HG03280 (cell line): Measurements from ENCODE around the gene ARL2.
"Not testable (repeated sequence)": the region's sequence is repeated elsewhere in the genome, so short reads cannot be mapped to it uniquely, and the experiment has no call there.

Source experiments
- ATAC-seq: cut with Tn5 transposase; IDR thresholded peaks from one replicate; pipeline ENCODE4 v1.9.1; 2021; ENCODE audit warnings: mild to moderate bottlenecking, moderate library complexity; ENCODE audit not compliant: unreplicated experiment

ARL2 gene

DNA sequence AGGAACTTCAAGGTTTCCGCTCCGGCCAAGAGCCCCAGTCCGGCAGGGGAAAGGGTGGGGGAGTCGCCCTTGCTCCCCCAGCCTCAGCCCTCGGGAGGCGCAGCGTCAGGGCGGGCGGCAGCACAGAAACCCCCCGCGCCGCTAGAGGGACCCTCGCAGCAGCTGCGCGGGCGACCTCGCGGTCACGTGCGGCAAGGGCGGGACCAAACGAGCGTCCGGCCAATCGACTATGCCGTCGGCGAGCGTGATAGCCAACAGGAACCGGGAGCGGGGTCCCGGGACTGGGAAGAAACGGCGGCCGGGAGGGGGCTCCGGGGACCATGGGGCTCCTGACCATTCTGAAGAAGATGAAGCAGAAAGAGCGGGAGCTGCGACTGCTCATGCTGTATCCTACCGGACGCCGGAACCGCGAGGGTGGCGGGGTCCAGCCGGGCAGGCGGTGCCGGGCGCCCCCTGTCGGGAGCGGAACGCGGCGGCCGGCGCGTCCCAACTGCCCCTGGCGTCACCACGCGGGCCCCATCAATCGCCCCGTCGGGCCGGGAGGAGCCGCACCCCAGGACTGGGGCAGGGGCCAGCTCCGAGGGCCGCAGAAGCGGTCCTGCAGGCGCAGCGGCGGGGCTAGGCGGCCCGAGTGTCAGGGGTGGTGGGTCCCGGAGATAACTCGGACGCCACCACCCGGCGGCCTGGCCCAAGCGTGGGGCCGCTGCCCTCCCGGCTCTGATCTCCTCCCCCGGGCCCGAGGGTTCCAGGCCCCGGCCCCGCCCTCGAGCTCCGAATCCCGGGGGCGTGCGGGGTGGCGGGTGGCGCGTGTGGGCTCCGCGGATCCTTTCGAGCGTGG lies at the start of gene ARL2:
TSS of gene ARL2 (plus strand) at position 273 of the 838 bp plus-strand sequence. CDS start at position 321, 48 bp downstream.
- peak; percentile 73 for ATAC-seq

DNA sequence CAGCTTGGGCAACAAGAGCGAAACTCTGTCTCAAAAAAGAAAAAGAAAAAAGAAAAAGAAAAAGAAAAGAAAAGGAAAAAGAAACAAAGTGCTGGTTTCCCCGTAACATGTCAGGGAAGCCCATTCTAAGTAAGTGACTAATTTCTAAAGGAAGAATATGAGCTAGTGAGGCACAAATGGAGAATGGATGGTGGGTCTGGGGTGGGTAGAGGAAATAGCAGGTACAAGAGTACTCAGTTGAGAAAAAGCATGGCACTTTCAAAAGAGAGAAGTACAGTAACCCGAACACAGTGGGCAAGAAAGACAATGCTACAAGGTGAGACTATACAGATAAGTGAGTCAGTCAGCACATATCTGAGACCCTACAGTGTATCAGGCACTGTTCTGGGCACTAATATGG lies 46.6 kb upstream of the ARL2 start:
- ATAC-seq, result no peak

DNA sequence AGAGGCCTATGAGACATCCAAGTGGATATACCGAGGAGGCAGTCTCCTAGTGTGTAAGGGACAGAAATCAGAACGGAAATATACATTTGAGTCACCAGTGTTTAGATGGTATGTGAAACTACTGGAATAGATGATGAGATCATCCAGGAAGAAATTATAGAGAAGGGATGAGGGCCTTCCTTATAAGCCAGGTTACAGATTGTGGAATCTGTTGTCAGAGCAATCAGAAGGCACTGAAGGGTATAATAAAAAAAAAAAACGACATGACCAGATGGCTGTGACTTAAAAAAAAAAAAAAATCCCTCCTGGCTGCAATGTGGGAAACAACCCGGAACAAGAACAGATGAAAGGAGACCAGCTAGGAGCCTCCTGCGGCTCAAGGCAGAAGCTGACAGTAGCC lies 44.8 kb upstream of the ARL2 start:
- ATAC-seq, result no peak

DNA sequence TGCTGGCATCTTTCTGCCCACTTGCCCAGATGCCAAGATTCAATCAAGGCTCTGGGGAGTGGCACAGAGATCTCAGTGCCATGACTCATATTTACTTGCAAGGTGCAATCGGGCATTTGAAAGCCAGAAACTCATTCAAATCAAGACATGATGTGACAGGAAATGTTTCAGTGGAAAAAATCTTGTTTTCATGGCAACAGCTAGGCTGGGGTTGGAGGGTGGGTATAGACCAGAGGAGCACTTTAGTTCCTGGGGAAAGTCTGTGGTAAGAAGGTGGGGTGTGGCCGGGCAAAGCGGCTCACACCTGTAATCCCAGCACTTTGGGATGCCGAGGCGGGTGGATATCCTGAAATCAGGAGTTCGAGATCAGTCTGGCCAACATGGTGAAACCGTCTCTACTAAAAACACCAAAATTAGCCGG lies 43.2 kb upstream of the ARL2 start:
- no peak for ATAC-seq

DNA sequence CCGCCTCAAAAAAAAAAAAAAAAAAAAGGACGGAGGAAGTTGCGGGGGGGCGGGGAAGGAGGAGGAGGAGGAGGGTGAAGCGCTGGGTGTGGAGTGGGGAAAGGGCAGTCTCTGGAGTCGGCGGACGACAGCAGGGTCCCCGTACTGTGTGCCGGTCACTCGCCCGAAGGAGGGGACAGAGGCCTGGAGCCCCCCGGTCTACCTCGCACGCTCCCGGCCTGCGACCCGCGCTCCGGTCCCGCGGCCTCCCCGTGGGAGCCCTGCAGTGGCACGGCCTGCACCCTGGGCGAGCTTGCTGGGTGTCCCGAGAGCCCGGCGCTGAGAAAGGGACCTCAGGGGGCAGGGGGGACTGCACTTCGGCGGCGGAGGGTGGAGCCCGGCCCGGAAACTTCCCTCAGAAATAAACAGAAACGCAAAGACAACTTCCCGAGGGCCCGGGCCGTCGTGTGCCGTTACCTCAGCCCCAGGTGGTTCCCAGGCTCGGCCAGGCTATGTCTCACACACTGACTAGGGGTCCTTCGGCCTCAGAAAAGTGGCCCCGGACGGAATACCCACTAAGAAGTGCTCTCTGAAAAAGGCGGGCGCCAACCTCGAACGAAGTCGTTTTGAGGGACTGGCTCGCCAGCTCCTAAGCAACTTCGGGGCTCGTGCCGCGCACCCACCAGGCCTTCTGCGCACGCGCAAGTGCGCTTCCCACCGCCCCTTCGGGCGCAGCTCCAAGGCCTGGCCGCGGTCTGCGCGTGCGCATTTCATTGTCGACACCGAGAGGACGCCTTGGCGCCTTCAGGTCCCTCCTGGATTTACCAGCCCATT lies 42.3 kb upstream of the ARL2 start, which contains the start of gene MAJIN:
TSS of gene MAJIN (minus strand) at position 688 of the 813 bp plus-strand sequence. CDS start 12,703 bp downstream, outside the sequence.
- no peak for ATAC-seq

DNA sequence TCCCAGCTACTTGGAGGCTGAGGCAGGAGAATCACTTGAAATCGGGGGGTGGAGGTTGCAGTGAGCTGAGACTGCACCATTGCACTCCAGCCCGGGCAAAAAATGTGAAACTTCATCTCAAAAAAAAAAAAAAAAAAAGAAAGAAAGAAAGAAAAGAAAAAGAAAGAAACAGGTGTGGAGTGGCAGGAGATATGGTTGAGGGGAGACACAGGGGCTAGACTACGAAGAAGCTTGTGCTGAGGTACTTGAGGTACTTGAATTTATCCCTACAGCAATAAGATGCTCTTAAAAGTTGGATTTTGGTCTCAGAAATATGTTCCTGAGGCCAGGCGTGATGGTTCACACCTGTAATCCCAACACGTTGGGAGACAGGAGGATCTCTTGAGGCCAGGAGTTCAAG lies 39.8 kb upstream of the ARL2 start:
- no peak for ATAC-seq

DNA sequence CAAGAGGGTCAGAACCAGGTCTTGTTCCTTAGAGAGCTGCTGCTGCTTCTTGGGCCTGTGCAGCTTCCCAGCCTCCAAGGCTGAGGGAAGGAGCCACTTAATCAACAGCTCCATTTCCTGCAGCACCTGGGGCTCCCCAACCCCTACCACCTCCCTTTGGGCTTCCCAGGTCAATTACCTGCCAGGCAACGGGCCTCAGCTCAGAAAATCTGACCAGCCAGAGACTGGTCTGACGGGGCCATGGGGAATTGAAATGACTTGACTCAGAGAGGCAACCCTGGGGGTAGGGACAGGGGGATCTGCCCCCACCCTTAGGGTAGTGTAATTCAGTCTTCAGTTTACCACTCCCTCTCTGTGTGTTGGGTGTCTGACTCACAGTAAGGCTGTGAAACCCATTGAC lies 37.3 kb upstream of the ARL2 start:
- ATAC-seq, result no peak

DNA sequence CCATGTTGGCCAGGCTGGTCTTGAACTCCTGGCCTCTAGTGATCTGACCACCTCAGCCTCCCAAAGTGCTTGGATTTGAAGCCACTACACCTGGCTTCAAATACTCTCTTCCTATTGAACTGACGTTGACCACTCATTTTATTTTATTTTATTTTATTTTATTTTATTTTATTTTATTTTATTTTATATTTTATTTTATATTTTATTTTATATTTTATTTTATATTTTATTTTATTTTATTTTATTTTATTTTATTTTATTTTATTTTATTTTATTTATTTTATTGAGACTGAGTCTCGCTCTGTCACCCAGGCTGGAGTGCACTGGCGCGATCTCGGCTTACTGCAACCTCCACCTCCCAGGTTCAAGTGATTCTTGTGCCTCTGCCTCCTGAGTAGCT lies 30.6 kb upstream of the ARL2 start:
- ATAC-seq, result not testable (repeated sequence)

DNA sequence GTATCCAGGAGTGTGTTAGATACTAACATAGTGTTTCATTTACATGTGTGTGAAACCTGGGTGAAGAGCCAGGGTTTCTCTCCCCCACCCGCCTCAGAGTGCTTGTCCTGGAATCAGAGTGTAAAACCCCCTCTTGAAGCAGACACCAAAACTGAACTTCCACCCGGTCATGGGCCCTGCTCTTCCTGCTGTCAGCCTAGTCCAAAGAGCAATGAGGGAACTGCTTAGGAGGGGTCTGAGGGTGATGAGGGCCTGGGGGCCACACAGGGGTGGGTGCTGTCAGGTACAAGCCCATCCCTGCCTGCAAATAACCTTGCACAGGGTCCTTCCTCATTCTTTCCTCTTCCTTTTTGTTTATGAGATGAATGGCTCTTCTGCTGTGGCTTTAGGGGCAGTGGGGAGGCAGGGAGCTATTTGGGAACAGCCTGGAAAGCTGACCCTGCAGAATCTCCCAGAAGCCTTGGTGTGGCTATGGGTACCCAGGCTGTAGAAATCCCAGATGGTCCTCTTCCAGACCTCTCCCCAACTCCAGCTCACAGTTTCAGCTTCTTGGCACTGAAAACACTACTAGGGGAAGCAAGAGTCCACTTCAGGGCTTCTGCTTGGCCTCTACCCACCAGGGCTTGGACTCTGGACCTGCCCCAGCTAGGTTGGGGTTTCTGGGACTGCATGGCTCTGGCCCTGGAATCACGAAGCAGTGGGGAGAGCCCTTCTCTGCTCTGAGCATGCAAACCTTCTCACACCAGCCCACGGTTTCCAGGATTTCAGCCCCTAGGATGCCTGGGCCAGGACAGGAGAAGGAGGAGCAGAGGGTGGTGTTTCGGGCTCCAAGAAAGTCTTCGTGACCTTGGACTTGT lies 25.7 kb upstream of the ARL2 start:
- ATAC-seq, result no peak

DNA sequence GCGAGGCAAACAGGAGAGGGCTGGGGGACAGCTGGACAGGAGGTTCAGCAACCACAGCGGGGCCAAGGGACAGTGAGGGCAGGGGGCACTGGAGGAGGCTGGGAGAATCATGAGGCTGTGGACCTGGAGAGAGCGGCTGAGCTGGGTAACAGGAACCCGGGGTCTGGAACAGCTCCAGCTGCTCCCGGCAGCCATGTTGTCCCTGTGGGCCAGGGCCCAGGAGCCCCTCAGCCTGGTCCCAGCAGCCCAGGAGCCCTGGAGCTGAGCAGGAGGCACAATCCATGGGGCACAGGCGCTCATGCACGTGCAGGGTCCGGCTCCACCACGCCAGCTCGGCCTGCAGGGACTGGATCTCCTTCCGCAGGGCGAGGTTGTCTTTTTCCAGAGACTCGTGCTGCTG lies 24.5 kb upstream of the ARL2 start:
- ATAC-seq, result no peak

DNA sequence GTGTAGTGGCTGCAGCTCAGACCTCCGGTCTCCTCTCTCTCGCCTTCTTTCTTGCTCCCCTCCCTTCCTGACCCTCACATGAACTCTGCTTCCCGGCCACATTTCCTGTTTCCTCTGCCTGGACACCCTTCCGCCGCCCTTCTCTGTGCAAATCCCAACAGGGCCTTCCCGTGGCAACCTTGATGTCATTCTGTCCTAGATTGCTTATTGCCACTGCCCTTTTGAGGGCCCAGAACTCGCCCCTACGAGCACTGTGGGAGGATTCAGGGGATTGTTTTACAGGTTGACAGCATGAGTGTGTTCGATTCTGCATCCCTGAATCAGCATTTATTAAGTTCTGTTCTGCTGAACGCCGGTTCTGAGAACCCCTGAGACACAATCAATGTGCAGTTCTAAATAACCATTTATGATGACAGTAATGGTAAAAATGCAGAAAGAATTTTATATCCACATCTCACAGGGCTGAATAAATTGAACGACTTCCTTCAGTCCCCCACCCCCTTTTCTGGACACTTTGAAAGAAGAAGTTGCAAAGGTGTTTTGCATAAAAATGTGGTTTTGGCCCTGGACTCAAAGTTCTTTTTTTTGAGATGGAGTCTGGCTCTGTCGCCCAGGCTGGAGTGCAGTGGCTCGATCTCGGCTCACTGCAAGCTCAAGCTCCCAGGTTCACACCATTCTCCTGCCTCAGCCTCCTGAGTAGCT lies 23.6 kb upstream of the ARL2 start:
- ATAC-seq, result no peak

DNA sequence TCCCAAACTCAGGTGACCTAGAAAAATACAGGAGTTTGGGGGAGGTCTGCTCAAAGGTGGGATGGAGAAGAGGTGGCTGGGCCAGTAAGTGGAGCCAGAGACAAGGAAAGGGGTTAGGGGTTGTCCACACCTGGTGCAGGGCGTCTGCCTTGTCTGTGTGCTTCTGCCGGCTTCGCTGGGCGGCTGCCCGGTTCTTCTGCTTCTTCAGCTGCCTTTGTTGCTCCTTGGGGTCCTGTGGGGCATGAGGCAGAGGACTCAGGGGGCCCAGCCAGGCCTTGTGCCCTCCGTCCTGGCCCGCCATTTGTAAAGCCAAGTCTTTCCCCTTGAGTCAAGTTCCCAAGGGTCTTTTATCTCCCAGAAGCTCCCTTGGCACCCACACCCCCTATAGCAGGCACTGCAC lies 19.6 kb upstream of the ARL2 start:
- no peak for ATAC-seq

DNA sequence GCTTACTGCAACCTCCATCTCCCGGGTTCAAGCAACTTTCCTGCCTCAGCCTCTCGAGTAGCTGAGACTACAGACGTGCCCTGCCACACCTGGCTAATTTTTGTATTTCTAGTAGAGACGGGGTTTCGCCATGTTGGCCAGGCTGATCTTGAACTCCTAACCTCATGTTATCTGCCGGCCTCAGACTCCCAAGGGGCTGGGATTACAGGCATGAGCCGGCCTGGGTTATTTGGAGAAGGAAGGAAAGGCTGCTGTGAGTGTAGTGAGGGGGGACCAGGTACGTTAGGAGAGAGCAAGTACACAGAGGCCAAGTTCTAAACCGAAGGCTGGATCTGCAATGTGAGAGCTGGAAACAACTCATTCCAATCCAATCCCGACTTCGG lies 17.6 kb upstream of the ARL2 start:
- ATAC-seq, result no peak

DNA sequence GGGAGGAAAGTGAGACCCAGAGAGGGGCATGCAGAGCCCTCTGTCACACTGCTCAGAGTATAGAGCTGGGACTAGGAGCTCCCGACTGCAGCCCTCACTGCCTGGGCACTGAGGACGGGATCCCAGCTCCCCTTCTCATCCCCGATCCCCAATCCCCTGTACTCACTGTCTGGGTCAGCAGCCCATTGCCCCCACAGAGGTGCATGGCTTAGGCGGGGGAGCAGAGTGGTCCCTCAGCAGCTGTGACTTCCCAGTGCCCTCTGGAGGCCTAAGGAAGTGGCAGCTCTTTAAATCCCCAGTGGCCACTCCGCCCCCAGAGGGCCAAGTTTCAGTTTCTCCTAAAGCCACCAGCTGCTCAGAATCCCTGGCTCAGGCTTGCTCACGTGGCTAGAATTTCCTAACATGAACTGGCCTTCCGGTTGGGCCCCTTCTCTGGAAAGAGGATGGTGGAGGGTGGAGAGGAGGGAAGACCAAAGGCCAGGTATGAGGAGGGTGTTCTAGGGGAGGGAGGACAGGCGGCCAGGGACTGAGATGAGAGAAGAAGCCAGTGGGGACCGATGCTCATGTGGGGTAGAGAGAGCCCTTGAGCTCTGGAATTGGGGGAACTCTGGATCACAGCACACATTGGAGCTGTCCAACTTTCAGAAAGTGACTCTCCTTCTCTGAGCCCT lies 17.1 kb upstream of the ARL2 start, which contains the start of gene BATF2:
TSS of gene BATF2 (minus strand) at position 262 of the 671 bp plus-strand sequence. CDS start at position 205, 57 bp downstream.
- no peak for ATAC-seq

DNA sequence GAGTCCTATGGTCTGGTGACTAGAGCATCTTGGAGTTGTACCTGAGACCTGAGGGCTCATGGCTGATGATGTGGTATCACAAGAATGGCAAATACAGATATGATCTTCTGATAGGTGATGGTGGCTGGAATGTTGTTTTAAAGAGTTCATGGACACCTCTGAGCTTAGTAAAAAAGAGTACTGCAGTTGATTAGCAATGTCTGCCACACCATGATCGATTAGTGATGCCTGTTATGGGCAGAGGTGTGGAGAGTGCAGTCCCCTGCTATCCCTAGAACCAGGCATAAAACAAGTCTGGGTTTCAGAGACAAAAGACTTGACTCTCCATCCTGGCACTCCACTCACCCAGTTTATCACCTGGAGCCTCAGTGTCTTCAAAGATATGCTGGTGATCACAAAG lies 15.8 kb upstream of the ARL2 start:
- ATAC-seq, result no peak

DNA sequence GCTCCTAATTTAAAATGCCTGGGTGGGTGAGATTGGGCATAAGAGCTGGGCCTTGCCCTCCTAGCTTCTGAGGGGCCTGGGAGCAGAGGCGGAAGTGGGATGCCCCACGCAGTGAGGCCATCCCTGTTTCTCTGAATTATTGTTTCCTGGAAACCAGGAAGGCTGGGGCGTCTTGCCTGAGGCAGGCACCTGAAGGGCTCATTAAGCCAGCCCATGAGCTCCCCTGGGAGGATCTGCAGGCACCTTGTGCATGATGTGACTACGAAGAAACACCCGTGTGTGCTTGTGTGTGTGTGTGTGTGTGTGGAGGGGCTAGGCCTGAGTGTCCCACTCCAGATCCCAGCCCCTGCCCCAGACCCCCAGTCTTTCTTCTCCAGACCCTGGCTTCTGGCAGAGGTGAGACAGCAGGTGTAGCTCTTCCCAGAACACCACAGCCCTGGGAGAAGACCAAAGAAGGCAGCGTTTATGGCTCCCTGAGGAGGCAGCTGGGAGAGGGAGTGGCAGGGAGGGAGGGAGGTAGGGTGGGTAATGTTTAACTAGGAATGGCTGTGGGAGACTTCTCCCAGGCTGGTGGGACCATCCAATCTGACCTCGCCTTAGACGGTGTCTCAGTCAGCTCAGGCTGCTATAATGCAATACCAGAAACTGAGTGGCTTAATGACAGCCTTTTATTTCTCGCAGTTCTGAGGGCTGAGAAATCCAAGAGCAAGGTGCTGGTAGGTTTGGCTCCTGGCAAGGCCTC lies 15.1 kb upstream of the ARL2 start:
- ATAC-seq, result no peak

DNA sequence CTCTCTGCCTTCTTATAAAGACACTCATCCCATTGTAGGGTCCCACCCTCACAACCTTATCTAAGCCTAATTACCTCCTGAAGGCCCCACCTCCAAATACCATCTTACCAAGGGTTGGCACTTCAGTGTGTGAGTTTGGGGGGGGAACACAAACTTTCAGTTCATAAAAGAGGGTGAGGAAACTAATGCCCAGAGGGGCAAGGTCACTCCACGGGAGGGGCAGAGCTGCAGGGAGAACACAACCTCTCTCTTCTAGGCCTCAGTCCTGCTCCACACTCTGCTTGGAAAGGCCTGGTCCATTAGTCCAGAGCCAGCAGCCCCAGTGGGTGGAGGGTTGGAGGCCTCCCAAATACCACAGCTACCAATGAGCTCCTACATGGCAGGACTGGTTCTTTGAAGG lies 14.5 kb upstream of the ARL2 start:
- no peak for ATAC-seq

DNA sequence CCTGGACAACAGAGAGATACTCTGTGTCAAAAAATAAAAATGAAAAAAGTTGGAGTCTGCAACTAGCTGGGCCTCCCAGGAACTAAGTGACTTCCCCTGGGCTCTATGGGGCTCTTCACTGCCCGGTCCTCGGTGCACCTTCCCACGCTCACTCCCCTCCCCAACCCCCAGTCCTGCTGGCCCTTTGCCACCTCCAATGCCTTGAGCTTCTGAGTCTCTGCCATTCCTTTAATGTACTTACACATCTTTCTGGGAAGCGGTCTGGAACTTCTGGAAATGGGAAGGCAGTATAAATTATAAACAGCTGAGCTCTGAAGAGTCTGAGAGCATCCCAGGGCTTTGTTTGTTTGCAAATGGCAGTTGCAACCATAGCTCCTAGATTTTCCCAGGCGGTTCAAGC lies 11.3 kb upstream of the ARL2 start:
- no peak for ATAC-seq

DNA sequence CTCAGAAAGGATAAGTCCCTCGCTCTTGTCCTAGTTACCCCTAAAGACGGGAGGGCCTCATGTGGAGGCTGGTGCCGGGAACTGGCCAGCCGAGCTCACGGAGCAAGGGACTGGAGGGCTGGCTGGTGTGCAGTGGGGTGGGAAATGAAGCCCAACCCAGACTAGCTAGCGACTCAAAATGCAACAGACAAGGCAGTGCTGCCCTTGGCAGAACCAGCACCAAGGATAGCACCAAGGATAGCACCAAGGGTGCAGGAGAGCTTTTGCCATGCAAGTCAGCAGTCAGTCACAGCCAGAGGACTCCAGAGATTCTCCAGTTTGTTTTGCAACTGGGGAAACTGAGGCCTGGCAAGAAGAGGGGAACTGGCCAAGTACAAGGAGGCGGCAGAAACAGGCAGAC lies 10.7 kb upstream of the ARL2 start:
- no peak for ATAC-seq
